ENCODE results near the gene DPP10.

DNA sequence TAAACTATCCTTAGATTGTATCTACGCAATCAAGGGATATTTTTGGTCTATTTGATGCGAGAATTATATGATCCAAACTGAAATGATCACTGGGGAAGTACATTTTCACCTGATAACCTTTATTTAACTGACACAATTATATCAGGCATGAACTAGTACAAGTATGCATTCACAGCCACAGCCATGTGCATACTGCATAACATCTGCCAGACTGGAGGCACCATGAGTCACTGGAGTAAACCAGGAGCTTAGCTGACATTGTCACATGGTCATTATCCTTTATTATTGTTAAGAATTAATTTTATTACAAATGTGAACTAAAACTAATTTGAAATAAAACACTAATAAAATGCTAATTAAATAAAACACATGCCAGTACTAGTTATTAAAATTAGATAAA is 1127.1 kb downstream of the DPP10 start:
- TF ChIP-seq, protein P1, sequence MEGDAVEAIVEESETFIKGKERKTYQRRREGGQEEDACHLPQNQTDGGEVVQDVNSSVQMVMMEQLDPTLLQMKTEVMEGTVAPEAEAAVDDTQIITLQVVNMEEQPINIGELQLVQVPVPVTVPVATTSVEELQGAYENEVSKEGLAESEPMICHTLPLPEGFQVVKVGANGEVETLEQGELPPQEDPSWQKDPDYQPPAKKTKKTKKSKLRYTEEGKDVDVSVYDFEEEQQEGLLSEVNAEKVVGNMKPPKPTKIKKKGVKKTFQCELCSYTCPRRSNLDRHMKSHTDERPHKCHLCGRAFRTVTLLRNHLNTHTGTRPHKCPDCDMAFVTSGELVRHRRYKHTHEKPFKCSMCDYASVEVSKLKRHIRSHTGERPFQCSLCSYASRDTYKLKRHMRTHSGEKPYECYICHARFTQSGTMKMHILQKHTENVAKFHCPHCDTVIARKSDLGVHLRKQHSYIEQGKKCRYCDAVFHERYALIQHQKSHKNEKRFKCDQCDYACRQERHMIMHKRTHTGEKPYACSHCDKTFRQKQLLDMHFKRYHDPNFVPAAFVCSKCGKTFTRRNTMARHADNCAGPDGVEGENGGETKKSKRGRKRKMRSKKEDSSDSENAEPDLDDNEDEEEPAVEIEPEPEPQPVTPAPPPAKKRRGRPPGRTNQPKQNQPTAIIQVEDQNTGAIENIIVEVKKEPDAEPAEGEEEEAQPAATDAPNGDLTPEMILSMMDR (IDR thresholded peaks at IDR 0.05), result no peak
- no peak for TF ChIP-seq POLR2A (IDR thresholded peaks at IDR 0.05)
- TF ChIP-seq POLR2AphosphoS5 (IDR thresholded peaks at IDR 0.05), result no peak
- TF ChIP-seq EP300 (IDR thresholded peaks at IDR 0.05), result no peak
